NK-92 (cell line): ENCODE results near the gene AGTRAP.

Experiments used
- DNase-seq: peaks from one replicate; lab custom pipeline; 2025; ENCODE audit not compliant: unreplicated experiment; lab: John Stamatoyannopoulos, UW

Gene AGTRAP

DNA sequence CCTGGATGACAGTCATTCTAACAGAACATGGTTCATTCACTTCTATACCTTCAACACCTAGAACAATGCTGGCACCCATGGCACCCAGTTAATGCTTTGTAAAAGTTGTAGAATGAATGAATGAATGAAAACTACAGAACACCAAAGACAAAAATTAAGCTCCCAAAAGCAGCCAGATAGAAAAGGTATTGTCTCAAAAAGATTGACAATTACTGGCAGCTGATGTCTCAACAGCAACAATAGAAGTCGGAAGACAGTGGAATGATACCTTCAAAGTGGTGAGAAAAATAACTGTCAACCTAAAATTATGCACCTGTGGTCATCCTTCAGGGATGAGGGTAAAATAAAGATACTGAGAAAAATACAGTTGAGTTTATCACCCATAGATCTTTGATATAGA is 21.1 kb downstream of the AGTRAP start:
- DNase-seq = no peak

DNA sequence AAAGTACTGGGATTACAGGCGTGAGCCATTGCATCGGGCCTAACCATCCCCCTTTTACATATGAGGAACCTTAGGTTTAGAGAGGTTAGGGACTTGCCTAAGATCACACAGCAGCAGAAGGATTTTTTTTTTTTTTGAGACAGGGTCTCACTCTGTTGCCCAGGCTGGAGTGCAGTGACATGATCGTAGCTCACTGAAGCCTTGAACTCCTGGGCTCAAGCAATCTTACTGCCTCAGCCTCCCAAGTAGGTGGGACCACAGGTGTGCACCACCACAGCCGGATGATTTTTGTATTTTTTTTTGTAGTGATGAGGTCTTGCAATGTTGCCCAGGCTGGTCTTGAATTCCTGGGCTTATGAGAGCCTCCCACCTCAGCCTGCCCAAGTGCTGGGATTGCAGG is 23.9 kb downstream of the AGTRAP start:
- DNase-seq = no peak

DNA sequence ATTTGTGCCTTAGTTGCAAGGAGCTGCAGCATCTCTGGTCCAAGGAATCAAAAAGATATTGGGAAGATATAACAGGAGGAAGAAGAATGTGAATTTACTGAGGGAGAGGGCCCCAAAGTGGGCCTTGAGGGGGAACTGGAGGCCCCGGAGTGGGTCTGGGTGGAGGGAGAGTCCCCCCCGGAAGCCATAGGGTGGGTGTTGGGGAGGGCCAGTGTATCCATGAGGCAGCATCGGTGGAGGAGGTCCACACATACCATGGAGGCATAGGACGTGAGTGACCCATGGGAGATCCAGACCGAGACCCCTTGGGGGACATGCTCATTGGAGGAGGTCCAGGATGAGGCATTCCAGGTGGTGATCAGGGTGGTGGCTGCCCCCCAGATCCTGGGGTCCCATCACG is 25.3 kb downstream of the AGTRAP start:
- DNase-seq = no peak

DNA sequence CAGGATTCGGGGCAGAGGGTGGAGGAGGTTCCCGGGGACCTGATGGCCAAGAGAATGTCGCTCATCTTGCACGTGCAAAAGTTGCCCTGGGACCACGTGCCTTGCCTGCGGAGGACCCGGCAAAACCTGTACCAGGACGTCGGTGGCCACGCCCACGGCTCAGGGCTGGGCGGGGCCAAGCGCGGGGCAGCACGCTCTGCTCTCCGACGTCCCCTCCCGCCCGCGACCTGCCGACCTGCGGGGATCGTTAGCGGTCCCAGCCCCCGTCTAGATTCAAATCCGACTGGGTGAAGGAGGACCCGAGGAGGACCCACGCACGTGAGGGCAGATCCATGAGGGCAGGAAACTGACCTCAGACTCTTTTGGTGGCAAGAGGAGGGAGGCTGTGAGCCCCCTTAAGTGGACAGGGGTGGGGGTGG is 26.1 kb downstream of the AGTRAP start, which contains the start of gene C1orf167:
Gene C1orf167, plus strand, starts transcription at position 206 of the 419 bp plus-strand sequence. CDS start 2,208 bp downstream, outside the sequence.
- no peak for DNase-seq

DNA sequence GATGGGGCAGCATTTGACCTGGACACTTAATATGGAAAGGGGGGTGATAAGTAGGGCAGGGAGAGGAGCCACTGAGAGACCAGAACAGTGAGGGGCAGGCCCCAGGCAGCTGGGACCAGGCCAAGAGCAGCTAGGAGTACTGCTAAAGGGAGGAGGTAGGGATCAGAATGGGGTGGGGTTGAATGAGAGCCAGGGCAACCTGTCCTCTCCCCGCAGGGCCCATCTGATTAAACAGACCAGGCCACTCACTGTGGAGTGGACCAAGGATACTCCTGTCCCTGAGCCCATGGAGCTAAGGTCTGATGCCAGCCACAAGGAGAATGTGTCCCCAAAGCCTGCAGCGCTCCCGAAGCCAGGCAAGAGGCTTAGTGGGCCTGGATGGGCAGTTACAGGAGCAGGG is 28.2 kb downstream of the AGTRAP start:
- DNase-seq = no peak

DNA sequence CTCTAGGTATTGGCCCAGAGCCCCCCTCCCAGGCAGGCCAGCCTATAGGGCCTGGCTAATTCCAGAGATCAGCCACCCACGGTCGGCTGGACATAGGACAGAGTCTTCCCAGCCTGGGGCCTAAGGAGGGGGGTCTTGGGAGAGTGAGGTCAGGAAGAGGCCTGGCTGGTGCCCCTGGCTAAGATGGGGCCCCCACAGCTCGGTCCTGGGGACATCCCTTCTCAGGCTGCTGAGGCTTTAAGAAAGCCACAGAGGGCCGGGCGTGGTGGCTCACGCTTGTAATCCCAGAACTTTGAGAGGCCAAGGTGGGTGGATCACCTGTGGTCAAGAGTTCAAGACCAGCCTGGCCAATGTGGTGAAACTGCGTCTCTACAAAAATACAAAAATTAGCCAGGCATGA is 28.6 kb downstream of the AGTRAP start:
- no peak for DNase-seq

DNA sequence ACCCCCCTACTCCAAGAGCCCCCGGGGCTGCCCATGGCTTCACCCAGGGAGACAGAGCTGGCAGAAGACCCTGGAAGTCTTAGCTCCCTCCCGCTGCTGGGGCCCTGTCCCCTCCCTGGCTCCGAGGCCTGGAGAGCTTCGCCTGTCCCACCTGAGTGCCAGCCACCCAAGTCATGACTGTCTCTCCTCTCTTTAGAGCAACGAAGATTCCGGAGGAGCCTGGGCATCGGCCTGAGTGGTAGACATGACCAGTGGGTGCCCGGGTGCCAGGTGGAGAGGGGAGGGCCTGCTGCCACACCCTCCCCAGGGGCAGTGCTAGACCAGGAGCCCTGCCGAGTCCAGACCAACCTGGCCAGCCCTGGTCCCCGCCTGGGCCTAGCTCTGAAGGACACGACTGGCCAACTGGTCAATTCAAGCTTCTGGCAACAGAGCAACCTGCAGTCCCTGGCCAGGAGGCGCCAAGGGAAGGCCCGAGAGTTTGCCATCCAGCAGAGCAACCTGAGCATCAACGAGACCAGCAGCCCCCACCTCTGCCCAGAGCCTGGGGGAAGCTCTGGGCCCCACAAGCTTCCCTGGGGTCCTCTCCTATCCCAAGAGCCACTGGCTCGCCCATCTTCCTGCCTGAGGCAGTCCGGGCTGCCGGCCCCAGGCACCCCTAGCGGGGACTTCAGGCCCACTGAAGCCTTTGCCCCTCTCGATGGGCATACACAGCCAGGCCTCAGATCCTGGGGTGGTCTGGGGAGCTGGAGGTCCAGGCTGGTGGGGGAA is 29.9 kb downstream of the AGTRAP start:
- no peak for DNase-seq

DNA sequence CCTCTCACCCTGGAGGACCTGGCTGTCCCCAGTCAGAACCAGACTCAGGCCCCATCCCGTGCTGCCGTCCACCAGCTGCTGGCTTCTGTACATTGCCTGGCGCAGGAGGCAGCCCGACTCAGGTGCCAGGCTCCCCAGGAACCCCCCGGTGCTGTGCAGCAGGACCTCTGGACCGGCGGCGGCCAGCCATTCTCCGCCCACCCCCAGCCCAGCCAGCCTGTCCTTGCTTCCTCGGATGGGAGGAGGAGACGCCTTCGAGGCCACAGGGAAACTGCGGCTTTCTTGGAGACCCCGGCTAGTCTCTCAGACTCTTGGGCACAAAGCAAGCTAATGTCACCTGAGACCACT is 30.5 kb downstream of the AGTRAP start:
- no peak for DNase-seq

DNA sequence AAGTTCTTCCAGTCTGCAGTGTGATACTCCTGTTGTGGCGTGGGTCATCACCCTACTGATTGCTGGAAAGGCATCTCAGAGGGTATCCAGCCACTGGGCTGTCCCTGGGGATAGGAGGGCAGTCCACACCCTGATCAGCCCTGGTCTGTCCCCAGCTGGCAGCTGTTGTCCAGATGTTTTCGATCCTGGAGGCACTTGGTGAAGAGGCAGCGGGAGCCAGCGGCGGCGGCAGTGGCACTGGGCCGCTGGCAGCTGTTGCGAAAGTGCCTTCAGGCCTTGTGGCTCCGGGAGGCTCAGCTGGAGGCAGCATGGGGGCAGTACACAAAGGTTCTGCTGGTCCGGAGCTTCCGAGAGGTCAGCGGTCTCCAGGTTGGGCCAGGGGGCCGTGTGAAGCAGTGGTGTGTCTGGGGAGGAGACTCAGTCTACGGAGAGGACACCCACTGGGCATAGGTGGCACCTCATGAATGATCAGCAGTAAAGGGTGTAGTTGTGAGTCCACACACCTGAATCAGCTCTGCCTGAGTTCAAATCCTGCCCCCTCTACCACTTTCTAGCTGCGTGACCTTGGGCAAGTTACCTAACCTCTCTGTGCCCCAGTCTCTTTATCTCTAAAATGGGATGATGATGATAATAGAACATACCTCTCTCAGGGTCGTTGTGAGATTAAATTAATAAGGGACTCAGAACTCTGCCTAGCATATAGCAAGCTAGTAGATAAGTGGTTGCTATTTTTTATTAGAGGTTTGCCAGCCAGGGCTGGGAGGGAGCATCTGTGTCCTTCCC is 32.2 kb downstream of the AGTRAP start:
- no peak for DNase-seq

DNA sequence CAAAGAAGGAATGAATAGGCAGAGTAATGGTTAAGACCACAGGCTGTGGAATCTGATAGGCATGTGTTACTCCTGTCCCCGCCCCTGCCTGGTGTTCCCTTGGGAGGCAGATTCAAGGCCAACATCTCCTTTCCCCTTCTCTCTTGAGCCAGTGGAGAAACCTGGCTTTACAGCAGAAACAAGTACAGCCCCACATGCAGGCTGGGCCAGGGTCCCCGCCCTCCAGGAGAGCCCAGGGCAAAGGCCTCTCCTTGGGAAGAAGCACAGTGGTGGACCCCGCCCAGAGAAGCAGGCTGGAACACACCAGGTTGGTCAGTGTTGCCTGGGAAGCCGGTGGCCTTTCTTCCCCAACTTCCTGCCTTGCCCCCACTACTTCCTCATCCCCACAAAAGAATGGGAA is 32.9 kb downstream of the AGTRAP start:
- DNase-seq = no peak

DNA sequence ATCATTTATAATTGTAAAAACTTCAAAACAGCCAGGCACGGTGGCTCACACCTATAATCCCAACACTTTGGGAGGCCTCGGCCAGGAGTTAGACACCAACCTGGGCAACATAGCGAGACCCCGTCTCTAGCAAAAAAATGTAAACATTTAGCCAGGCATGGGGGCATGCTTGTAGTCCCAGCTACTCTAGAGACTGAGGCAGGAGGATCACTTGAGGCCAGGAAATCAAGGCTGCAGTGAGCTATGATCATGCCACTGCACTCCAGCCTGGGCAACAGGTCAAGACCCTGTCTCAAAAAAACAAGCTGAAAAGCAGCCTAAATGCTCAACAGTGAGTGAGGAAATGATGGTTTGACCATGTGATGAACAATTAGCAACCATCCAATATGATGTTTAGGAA is 33.3 kb downstream of the AGTRAP start:
- no peak for DNase-seq

DNA sequence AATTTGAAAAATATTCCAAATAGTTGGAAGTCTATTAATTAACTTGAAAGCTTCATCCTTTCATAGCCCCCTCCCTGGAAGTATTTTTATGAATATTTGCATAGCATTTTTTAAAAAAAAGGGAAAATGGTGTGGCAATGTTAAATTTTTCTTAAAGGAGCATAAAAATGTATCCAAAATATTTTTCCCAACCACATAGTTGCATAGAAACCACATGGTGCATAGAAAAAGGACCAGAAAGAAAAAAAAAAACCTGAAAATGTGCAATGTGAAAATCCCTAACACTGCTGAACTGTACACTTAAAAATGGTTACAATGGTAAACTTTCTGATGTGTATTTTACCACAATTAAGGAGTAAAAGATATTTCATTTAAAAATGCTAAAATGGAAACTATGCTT is 34.1 kb downstream of the AGTRAP start:
- no peak for DNase-seq

DNA sequence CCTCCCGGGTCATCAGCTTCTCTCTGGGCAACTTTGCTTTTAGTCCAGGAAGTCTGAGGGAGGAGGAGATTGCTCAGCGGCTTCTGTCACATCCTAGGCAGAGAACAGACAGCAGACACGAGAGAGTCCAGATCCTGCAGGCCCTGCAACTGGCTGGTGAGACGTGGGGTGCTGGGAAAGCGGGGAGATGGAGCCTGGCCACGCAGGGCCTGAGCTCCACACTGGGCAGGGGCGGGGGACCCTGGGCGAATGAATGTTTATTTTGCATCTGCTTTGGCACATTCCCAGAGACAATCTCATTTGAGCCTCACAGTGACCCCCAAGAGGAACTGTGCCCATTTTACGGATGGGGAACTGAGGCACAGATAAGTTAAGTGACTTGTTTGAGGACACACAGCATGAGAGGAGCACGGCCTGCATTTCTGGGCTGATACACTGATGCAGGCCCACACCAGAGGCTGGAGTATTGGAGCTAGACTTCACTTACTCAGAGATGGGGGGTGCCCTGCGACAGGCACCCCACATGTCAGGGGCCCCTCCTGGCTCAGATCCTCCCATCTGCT is 35.6 kb downstream of the AGTRAP start:
- no peak for DNase-seq

DNA sequence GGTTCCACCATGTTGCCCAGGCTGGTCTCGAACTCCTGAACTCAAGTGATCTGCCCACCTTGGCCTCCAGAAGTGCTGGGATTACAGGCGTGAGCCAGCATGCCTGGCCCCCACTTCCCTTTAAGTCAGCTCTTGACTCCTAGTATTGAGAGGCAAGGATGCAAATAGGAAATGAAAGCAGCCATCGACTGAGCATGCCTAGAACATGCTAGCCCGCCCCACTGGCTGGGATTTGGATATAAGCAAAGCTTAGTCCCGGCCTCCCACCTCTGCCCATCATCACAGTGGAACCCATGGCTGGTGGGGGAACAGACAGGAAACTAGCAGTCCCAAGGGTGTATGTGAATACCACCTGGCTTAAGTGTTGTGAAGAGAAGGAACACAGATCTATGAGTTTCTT is 36.5 kb downstream of the AGTRAP start:
- DNase-seq = no peak

DNA sequence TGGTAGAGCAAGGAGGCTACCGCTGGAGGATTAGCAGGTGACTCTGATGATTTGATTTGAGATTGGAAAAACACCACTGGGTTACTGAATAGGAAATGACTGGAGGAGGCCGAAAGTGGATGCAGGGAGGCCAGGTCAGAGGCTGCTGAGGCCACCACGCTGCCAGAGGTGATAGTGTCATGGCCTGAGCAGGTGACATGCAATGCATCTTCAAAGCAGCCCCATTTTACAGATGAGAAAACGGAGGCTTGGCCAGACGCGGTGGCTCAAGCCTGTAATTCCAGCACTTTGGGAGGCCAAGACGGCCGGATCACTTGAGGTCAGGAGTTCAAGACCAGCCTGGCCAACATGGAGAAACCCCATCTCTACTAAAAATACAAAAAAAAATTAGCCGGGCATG is 38.8 kb downstream of the AGTRAP start:
- no peak for DNase-seq

DNA sequence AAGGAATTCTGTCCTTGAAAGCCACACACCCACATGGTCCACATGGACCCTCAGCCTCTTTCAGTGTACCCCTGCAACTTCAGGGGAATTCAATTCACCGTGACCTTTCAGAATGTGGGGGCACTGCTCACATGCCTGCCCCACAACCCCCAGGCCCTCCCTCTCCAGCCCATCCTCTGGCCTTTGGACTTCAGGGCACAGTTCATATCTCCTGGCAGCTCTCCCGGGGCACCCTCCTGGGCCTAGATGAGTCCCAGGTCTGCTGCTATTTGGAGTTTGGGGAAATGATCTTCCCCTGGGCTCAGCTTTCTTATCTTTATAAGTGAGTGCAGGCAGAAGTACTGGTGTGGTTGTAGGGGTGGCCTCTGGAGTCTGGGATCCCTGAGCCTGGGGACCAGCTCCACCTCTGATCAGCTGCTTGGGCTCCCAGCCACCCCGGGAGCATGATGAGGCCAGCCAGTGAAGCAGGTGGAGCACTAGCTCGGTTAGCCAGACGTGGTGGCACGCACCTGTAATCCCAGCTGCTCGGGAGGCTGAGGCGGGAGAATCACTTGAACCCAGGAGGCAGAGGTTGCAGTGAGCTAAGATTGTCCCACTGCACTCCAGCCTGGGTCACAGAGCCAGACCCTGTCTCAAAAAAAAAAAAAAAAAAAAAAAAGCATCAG is 41.9 kb downstream of the AGTRAP start:
- no peak for DNase-seq

DNA sequence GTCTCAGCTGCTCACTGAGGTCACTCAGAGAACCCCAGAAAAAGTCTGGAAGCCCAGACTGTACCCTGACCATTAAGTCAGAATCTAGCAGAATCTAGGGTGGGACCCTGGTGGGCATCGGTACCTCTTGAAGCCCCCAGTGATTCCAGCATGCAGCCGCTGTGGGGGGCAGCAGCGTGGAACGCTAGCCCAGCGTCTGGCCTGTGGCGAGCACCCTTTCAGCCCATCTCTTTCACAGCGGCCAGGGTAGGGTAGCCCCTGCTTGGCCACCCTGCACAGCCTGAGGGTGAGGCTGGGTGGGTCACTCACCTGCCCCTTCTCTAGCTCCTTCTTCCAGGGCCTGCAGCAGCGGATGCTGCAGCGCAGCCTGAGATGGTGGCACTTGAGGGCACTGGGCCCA is 42.4 kb downstream of the AGTRAP start:
- no peak for DNase-seq

DNA sequence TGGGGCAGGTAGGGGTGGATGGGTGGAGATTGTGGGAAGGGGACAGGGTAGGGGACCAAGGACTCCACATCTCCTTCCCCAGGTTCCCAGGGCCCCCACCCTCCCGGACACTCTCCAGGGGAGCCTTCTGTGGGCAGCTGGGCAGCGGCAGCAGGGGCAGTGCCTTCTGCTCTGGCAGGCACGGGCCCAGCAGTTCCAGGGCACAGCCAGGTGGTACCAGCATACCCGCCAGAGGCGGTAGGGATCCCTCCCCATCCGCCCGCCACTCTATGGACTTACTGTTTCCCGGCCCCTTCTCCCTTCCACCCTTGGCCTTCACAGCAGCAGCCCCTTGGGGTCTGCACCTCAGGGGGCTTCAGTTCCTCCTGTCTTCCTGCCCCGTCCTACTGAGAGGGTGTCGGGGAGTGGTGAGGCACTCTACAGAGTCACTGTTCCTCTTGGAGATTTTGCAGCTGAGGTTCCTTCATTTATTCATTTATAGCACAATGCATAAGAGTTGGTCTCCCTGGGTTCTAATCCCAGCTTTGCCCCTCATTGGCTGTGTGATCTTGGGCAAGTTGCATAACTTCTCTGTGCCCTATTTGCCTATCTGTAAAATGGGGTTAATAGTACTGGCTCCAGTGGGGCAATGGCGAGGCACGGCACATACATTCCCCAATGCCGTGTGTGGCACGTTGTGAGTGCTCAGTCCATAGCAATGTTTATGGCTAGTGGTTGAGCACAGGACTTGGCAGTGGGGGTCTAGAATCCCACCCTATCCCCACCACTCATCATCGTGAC is 43.1 kb downstream of the AGTRAP start:
- no peak for DNase-seq

DNA sequence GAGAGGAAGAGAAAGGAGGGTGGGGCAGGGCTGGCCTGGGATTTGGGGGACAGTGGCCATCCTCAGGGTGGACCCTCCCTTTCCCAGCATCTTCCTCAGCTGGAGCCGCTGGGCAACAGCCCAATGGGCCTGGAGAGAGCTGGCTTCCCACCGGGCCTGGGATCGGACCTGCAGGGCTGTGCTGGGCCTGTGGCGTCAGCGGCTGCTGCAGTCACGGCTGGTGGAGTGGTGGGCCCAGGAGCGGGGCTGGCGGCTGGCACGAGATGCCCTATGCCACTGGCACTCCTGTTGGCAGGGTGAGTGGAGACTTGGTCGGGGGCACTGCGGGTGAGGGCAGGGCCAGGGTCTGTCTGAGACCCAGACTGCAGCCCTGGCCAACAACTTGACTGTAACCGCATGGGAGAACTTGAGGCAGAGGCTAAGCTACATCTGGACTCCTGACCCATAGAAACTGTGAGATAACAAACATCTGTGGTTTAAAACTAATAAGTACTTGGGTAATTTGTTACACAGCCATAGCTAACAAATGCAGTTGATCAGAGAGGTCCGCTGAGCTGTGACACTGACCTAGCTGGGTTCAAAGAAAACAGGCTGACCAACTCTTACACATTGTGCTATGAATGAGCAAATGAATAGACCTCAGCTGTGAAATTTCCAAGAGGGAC is 43.9 kb downstream of the AGTRAP start:
- no peak for DNase-seq

DNA sequence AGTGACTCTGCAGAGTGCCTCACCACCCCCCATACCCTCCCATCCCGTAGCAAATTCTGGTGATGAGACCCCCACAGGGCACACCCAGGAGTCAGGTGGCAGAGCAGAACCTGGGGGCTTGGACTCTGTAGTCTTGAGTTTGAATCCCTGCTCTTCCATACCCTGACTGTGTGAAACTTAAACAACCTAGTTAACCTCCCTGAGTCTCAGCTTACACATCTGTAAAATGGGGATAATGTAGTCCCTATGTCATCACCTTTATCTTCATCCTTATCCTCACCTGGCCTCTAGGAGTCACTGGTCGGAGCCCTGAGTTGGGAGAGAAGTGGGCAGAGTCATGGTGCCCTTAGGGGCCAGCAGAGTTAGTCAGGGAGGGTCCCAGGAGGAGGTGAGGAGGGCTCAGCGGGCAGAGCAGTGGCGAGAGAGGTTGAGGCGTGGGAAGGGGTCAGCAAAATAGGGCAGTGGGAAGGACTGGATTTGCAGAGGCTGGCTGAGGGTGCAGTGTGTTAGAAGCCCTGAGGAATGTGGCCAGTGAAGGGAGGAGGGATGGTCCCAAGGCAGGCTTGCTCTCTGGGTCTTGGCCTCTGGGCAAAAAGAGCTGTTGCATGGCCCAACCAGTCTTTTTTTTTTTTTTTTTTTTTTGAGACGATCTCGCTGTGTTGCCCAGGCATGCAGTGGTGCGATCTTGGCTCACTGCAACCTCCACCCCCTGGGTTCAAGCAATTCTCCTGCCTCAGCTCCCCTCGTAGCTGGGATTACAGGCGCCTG is 44.6 kb downstream of the AGTRAP start:
- no peak for DNase-seq
